Body of pancreas (tissue), 4 donors: ENCODE data around the gene SLC6A20. TPM values are rescaled to one million over a fixed set of nuclear protein-coding genes. Genes with fewer than 3 reads are reported as not detected.

ENCODE experiments used
- ATAC-seq: fragments of 150-250 bp; one replicate; pipeline ENCODE4 v1.9.1; 2016
- DNase-seq, 4 donors: peaks; one replicate each; pipeline ENCODE4 v3.0.0-alpha.2; 2019
- H3K27ac ChIP-seq, 4 donors: fragments of 200-600 bp; sonication (generic); 1 replicate in 3 of 4; 2 replicates in 1 of 4; pipeline versions ENCODE4 v1.5.1 to v1.6.1; 2016 to 2019; ENCODE audit warnings: mild to moderate bottlenecking in 1 of 4, mixed read lengths in 1 of 4, moderate library complexity in 1 of 4
- H3K27me3 ChIP-seq, 2 donors: fragments of 200-600 bp; sonication (generic); one replicate each; pipeline ENCODE4 v1.6.0; 2016; ENCODE audit warnings: mild to moderate bottlenecking in 1 of 2
- H3K36me3 ChIP-seq, 2 donors: fragments of 200-600 bp; sonication (generic); replicated peaks in 1 of 2; 2 replicates each; pipeline ENCODE4 v1.5.1; 2016; ENCODE audit warnings: low read depth in 2 of 2; ENCODE audit not compliant: insufficient read depth in 1 of 2
- H3K4me1 ChIP-seq: fragments of 200-600 bp; sonication (generic); one replicate; pipeline ENCODE4 v1.6.0; 2016
- H3K4me3 ChIP-seq, 2 donors: fragments of 200-600 bp; sonication (generic); 1 replicate in 1 of 2; 2 replicates in 1 of 2; pipeline ENCODE4 v1.5.1; 2016 to 2019
- H3K9me3 ChIP-seq, 3 donors: fragments of 200-600 bp; sonication (generic); 1 replicate in 2 of 3; 2 replicates in 1 of 3; pipeline ENCODE4 v1.5.1; 2016
- CTCF ChIP-seq, 7 experiments: fragments of 450-650 bp in 4 of 7; fragments of 200-600 bp in 3 of 7; sonication (generic) in 3 of 7; IDR thresholded peaks; one replicate each; pipeline ENCODE4 v1.5.1; 2016 to 2019; ENCODE audit warnings: antibody characterized with exemption in 7 of 7
- POLR2A ChIP-seq, 3 donors: fragments of 450-650 bp; IDR thresholded peaks; one replicate each; pipeline ENCODE4 v1.6.1; 2016; ENCODE audit warnings: antibody characterized with exemption in 3 of 3, mild to moderate bottlenecking in 2 of 3
- WGBS, 2 donors: methylation state at CpG; one replicate each; pipeline ENCODE4 v1.1.5; 2017; 5-methylcytosine and 5-hydroxymethylcytosine counted together
- intact Hi-C: fragments of 100-400 bp; cut with DNase I; formaldehyde crosslinking; loops from one replicate; pipeline ENCODE4 v1.15.1; 2023
- total RNA-seq, 2 donors: library from RNA; depleted of rRNA; stranded (reverse); fragments of >200 nt; gene quantifications; one replicate each; pipeline ENCODE4 v1.1.0, GENCODE V29; 2016

Gene SLC6A20
- total RNA-seq, 2 donors from 2014 or later, result 4.7 to 5.3 TPM

DNA sequence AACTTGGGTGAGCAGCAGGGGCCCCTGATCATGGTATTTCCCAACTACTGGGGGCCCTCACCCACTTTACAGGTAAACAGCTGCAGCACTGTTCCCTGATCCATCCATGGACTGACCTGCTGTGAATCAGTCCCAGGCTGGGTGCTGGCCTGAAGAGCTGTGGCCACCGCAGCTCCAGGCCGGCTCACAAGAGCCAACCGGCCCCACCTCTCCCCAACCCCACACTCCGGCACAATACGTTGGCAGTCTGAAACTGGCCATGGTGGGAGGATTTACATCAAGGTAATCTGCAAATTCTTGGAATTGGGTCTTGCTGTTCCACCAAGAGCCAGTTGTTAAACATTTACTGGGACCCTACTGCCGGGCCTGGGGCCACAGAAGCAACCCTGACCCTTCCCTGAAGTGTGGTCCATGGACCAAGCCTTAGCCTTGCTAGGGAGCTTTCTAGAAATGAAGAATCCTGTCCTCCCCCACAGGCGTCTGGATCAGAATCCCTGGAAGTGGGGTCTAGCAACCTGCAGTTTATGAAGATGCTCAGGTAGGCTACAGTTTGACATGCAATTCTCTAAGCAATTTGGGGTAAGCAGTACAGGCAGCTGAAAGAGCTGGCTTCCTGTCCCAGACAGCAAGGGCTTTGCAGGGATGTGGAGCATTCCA, 3.7 kb downstream of the SLC6A20 start:
- H3K27me3 ChIP-seq, result peaks cover 0 to 9% of the 10 kb centered on the region in 2 donors
- no peak for ATAC-seq
- 60 to 74% methylated on average over 2 to 7 of the region's 7 CpGs for WGBS, 2 donors
- intact Hi-C loops, result no loop called here
- no peak for TF ChIP-seq POLR2A (IDR thresholded peaks at IDR 0.05)
- no peak for TF ChIP-seq CTCF (IDR thresholded peaks at IDR 0.05)
- no peak for DNase-seq
- peaks cover 41% of the 10 kb centered on the region for H3K4me1 ChIP-seq
- H3K27ac ChIP-seq, result peak overlapping the region in 3 of 4 donors; percentile 18 to 78 (median 72)
- no peaks in the 10 kb centered on the region for H3K9me3 ChIP-seq
- H3K4me3 ChIP-seq, result no peak overlapping the region
- no peaks in the 10 kb centered on the region for H3K36me3 ChIP-seq

- ATAC-seq, result no peak
- no peak overlapping the region for H3K4me3 ChIP-seq
- peak overlapping the region in 2 of 4 donors; percentile 72 to 78 for H3K27ac ChIP-seq
- no peaks in the 10 kb centered on the region for H3K36me3 ChIP-seq
- no peak for TF ChIP-seq CTCF (IDR thresholded peaks at IDR 0.05)
- no peak for TF ChIP-seq POLR2A (IDR thresholded peaks at IDR 0.05)
- intact Hi-C loops, result no loop called here
- WGBS, 2 donors, result 66 to 81% methylated on average over 2 of the region's 2 CpGs
- no peaks in the 10 kb centered on the region for H3K9me3 ChIP-seq
- H3K27me3 ChIP-seq, result peaks cover 0 to 8% of the 10 kb centered on the region in 2 donors
- no peak for DNase-seq
- H3K4me1 ChIP-seq, result peaks cover 39% of the 10 kb centered on the region
These were observed 4.3 kb downstream of the SLC6A20 start for GRCh38 chr3:45792036-45792435.

DNA sequence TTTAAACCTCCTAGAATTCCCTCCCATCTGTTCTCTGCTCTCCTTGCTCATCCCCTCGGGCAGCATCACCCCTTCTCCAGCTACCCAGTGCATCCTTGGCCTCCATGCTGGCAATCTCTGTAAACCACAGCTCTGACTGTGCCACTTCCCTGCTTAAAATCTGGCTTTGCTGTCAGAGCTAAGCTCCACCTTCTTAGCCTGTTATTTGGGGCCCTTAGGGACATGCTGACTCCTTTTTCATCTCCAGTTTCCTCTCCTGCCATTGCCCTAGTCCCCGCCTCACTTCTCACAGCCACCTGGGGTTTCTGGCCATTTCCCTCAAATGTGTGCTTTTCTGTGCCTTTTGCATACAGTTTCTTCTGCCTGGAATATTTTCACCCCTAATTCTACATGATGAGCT, 5.7 kb downstream of the SLC6A20 start:
- no peaks in the 10 kb centered on the region for H3K9me3 ChIP-seq
- intact Hi-C loops, result no loop called here
- 59 to 61% methylated on average over 2 of the region's 2 CpGs for WGBS, 2 donors
- H3K36me3 ChIP-seq, result no peaks in the 10 kb centered on the region
- ATAC-seq (no peak), DNase-seq (no peak)
- TF ChIP-seq POLR2A (IDR thresholded peaks at IDR 0.05) (no peak), CTCF (IDR thresholded peaks at IDR 0.05) (no peak)
- H3K27me3 ChIP-seq, result no peaks in the 10 kb centered on the region
- H3K4me3 ChIP-seq, result no peak overlapping the region
- H3K4me1 ChIP-seq, result peaks cover 24% of the 10 kb centered on the region
- no peak overlapping the region for H3K27ac ChIP-seq

DNA sequence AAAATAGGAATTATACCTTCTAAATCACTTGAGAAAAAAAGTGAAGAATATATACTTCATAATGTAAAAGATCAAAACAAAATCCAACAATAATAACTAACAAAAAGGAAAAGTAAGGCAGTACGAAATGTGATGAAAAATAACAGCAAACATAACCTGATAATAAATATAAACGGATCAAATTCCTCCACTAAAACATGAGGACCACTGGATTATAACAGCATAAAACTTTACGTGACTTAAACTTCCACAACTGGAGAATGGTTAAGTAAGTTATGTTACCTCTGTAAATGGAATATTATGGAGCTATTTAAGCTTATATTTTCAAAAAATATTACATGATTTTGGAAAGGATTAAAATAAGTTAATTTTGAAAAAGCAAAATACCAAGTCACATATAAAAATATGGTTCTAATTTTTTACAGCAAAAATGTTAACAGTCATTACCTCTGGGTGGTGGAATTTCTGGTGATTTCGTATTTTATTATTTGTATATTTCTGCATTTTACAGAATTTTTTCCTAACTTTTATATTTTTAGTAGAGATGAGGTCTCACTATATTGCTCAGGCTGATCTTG, 7.0 kb downstream of the SLC6A20 start:
- no peak for TF ChIP-seq CTCF (IDR thresholded peaks at IDR 0.05)
- H3K27me3 ChIP-seq, result no peaks in the 10 kb centered on the region
- no peaks in the 10 kb centered on the region for H3K9me3 ChIP-seq
- no peak overlapping the region for H3K27ac ChIP-seq
- 65 to 70% methylated on average over 4 of the region's 4 CpGs for WGBS, 2 donors
- H3K36me3 ChIP-seq, result no peaks in the 10 kb centered on the region
- H3K4me3 ChIP-seq, result no peak overlapping the region
- H3K4me1 ChIP-seq, result peaks cover 20% of the 10 kb centered on the region
- intact Hi-C loops, result no loop called here
- ATAC-seq (no peak), DNase-seq (no peak)

DNA sequence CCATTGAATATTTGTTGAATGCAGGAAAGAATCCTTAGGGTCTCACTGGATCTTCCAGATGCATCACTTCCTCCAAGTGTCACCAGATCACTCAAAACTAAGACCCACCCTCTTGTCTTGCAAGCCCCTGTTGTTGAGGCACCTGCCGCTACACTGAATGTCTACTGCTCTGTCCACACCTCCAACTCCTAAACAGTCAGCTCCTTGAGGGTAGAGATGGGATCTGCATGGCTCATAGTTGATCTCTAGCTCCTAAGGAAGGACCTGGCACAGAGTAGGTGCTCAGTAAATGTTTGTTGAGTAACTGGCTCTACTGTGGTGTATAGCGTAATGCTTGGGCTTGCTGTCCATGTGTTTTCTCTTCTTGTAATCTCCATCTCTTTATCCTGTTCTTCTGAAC, 8.8 kb downstream of the SLC6A20 start:
- Histone ChIP-seq H3K27me3 (no peaks in the 10 kb centered on the region), H3K9me3 (no peaks in the 10 kb centered on the region), H3K27ac (no peak overlapping the region), H3K4me3 (no peak overlapping the region), H3K4me1 (peaks cover 16% of the 10 kb centered on the region), H3K36me3 (no peaks in the 10 kb centered on the region)
- 82 to 85% methylated on average over 2 of the region's 2 CpGs for WGBS, 2 donors
- DNase-seq, result no peak
- TF ChIP-seq CTCF (IDR thresholded peaks at IDR 0.05) (no peak), POLR2A (IDR thresholded peaks at IDR 0.05) (no peak)
- ATAC-seq, result no peak
- intact Hi-C loops, result no loop called here
